Hippocampal formation (tissue), 2 donors: ENCODE results near the gene PODNL1.
"Not testable (repeated sequence)": the region's sequence is repeated elsewhere in the genome, so short reads cannot be mapped to it uniquely, and the experiment has no call there.

Experiments
- DNase-seq, 2 donors: peaks; one replicate each; lab custom pipeline; 2025; lab: John Stamatoyannopoulos, UW

Gene PODNL1

DNA sequence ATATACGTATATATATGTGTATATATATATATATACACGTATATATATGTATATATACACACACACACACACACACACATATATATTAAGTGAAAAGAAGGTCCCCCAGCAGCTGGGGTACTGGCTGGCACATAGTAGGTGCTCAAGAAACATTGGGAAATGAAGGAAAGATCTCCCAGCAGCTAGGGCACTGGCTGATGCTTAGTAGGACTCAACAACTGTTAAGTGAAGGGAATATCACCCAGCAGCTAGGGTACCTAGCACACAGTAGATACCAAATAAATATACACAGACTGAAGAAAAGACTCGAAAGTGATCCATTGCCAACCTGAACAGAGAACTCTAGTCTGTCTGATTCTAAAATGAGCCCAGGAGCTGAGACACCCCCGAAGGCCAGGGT is 12.2 kb downstream of the PODNL1 start:
- no peak for DNase-seq

- DNase-seq = no peak
Measured at GRCh38 chr19:13923194-13923987, 14.8 kb downstream of the PODNL1 start.

DNA sequence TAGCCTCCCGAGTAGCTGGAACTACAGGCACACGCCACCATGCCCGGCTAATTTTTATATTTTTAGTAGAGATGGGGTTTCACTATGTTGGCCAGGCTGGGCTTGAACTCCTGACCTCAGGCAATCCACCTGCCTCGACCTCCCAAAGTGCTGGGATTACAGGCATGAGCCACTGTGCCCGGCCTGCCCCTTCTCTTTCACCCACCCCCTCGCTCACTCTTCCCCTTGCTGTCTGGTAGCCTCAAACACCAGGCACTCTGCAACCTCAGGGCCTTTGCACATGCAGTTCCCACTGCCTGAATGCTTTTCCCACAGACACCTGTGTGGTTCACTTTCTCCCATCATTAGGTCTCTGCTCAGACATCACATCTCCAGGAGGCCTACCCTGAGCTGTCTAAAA is 16.1 kb downstream of the PODNL1 start:
- not testable (repeated sequence) for DNase-seq

GRCh38 chr19:13920940-13921747 is 17.1 kb downstream of the PODNL1 start:
- no peak for DNase-seq

DNA sequence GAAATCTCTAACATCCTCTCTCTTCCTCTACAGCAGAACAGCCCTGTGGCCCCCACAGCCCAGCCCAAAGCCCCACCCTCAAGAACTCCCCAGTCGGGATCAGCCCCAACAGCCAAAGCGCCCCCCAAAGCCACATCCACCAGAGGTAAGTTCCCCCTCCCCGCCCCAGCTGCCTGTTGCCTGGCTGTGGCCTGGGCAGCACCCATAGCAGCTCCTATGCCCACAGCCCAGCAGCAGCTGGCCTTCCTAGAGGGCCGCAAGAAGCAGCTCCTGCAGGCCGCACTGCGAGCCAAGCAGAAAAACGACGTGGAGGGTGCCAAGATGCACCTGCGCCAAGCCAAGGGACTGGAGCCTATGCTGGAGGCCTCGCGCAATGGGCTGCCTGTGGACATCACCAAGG is 17.7 kb downstream of the PODNL1 start:
- DNase-seq = no peak

GRCh38 chr19:13918726-13919411 is 19.3 kb downstream of the PODNL1 start:
- no peak for DNase-seq

DNA sequence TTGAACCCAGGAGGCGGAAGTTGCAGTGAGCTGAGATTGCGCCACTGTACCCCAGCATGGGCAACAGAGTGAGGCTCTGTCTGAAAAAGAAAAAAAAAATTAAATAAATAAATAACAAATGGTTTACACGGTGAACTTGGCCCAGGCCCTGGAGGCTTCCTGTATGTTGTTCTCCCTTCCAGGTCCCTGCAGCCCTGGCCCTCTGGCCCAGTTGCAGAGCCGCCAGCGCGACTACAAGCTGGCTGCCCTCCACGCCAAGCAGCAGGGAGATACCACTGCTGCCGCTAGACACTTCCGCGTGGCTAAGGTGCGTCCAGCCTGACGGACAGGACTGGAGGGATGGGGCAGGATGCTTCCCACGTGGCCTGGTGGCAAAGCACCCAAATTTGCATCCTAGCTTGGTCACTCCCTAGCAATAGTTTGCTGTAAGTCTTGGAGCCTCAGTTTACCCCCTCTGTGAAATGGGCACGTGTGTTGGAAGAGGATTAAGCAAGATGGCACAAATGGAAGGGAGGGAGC is 20.3 kb downstream of the PODNL1 start:
- no peak for DNase-seq

DNA sequence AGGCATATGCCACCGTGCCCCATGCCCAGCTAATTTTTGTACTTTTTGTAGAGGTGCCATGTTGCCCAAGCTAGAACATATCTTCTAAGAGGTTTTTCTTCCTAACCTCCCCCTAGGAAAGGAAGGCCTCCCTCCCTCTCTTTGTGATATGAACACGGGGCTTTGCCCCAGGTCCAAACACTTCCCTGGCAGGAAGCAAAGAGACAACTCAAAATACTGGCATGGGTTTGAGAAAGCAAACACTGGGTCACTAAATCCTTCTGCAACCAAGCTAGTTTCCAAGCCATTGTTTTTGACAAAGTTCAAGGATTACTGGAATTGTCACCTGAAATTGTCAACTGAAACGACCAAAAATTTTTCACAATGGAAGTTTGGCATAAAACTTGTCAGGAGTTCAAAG is 23.4 kb downstream of the PODNL1 start:
- DNase-seq = no peak

- no peak for DNase-seq
Measured at GRCh38 chr19:13913352-13913751, 24.9 kb downstream of the PODNL1 start.

DNA sequence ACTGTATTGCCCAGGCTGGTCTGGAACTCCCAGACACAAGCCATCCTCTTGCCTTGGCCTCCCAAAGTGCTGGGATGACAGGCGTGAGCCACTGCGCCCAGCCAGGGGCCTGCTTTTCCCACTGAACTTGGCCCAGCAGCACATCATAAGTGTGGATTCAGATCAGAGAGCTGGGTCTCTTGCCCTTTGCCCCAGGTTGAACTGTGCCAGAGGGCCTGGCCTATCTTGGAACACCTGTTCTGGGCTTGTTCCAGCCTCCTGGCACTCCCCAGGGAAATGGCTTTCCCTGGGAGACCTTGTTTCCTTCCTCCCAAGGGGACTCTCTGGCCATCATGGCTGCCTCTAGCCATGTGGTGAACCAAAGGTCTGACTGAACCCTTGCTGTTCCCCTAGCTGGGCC is 28.8 kb downstream of the PODNL1 start:
- DNase-seq = no peak

DNA sequence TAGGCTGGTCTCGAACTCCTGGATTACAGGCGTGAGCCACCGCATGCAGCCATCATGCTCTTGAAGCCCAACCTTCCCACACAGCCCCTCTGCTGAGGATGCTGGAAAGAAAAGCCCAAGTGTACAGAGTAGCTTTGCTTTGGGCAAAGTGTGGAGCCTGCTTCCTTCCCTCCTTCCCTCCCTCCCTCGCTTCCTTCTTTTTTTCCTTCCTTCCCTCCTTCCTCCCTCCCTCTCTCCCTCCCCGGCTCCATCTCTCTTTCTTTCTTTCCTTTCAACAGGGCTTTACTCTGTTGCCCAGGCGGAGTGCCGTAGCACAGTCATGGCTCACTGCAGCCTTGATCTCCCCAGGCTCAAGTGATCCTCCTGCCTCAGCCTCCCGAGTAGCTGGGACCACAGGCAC is 29.5 kb downstream of the PODNL1 start:
- DNase-seq = no peak

- DNase-seq = no peak
Measured at GRCh38 chr19:13906910-13907309, 31.3 kb downstream of the PODNL1 start.

GRCh38 chr19:13906521-13906904 is 31.7 kb downstream of the PODNL1 start:
- DNase-seq = no peak

GRCh38 chr19:13905634-13906520 is 32.3 kb downstream of the PODNL1 start, which contains the start of the genes BRME1 and CC2D1A:
TSS of gene BRME1 (minus strand) at chr19:13906117. CDS start at chr19:13904892, 1,225 bp downstream.
TSS of gene CC2D1A (plus strand) at chr19:13906201. CDS start at chr19:13906442, 241 bp downstream.
- DNase-seq = peak; percentile 80 to 89

DNA sequence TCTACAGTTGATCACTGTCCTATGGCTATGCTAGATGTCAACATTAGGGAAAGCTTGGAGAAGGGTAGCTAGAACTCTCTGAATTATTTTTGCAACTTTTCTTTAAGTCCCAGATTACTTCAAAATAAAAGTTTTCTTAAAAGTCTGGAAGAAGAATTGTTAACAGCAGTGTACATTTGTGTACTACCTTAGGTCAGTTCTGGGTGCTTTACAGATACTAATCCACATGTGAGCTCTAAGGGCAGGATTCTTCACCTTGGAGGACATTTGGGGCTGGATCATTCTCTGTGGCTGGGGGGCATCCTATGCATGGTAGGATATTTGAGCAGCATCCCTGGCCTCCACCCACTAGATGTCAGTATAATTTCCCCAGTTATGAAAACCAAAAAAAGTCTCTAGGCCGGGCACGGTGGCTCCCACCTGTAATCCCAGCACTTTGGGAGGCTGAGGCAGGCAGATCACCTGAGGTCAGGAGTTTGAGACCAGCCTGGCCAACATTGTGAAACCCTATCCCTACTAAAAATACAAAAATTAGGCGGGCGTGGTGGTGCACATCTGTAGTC is 35.1 kb downstream of the PODNL1 start:
- DNase-seq = no peak

GRCh38 chr19:13899912-13900584 is 38.2 kb downstream of the PODNL1 start:
- DNase-seq = no peak

DNA sequence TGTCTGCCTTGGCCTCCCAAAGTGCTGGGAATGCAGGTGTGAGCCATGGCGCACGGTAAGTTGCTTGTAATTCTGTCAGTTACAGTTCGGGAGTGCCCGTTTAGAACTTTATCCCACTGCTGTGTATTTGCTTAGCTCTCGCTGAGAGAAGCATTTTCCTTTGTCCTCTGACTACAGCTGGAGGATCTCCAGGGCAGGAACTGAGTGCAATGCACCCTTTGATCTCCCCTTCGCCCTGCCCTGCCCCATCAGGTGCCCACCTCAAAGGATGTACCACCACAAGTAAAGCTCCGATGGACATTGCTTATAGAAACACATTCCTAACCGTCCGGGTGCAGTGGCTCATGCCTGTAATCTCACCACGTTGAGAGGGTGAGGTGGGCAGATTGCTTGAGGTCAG is 38.8 kb downstream of the PODNL1 start:
- no peak for DNase-seq

DNA sequence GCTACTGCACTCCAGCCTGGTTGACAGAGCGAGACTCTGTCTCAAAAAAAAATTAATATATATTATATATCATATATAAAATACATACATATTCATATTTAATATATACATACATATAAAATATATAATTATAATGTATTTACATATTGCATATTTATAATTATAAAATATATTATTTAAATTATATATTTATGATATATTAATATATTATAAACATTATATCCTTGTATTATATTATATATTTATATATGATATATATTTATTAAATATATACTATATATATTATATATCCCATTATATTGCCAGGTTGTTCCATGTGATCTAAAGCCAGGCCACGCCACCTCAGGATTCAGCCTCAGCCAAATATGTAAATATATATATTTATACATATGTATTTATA is 42.0 kb downstream of the PODNL1 start:
- DNase-seq = no peak

DNA sequence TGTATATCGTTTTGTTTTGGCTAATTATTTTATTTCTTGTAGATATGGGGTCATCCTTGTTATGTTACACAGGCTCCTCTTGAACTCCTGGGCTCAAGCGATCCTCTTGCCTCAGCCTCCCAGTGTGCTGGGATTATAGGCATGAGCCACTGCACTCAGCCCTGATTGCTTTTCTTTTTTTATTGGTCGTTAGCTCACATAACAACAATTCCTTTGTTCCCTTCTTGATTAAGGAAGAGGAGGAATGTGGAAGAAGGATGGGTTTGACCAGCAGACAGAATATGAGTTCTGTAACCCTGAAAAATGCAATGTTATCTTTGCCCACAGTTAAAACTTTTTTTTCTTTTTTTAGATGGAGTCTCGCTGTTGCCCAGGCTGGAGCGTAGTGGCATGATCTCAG is 43.7 kb downstream of the PODNL1 start:
- no peak for DNase-seq

DNA sequence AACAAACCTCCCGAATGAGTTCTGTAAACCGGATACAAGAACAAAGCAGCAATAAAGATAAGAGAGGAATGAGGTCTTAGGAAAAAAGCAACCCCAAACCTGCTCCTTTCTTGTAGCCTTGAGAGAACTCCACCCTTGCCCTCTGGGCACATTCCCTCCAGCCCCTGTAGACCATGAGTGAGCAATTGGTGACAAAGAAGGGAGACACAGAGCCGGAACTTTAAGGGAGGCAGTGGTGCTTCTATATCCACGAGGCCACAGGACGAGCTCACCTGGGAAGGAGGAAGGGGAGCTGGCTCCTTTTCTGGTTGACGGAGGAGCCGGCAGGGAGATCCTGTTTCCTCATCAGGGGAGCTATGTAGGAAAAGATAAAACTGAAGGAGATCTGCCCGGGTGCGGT is 45.3 kb downstream of the PODNL1 start:
- no peak for DNase-seq
